GM18511 (cell line): ENCODE measurements around the gene ADORA2B.
"Not testable (repeated sequence)": the region's sequence is repeated elsewhere in the genome, so short reads cannot be mapped to it uniquely, and the experiment has no call there.

ENCODE experiments used
- ATAC-seq: cut with Tn5 transposase; IDR thresholded peaks from one replicate; pipeline ENCODE4 v1.9.1; 2021; ENCODE audit warnings: mild to moderate bottlenecking, moderate library complexity; ENCODE audit not compliant: unreplicated experiment

The ADORA2B gene

GRCh38 chr17:15979013-15979412 lies 34.1 kb downstream of the ADORA2B start:
- ATAC-seq = not testable (repeated sequence)

- peak; percentile 96 for ATAC-seq
These were observed 36.3 kb downstream of the ADORA2B start for GRCh38 chr17:15981208-15981607.

DNA sequence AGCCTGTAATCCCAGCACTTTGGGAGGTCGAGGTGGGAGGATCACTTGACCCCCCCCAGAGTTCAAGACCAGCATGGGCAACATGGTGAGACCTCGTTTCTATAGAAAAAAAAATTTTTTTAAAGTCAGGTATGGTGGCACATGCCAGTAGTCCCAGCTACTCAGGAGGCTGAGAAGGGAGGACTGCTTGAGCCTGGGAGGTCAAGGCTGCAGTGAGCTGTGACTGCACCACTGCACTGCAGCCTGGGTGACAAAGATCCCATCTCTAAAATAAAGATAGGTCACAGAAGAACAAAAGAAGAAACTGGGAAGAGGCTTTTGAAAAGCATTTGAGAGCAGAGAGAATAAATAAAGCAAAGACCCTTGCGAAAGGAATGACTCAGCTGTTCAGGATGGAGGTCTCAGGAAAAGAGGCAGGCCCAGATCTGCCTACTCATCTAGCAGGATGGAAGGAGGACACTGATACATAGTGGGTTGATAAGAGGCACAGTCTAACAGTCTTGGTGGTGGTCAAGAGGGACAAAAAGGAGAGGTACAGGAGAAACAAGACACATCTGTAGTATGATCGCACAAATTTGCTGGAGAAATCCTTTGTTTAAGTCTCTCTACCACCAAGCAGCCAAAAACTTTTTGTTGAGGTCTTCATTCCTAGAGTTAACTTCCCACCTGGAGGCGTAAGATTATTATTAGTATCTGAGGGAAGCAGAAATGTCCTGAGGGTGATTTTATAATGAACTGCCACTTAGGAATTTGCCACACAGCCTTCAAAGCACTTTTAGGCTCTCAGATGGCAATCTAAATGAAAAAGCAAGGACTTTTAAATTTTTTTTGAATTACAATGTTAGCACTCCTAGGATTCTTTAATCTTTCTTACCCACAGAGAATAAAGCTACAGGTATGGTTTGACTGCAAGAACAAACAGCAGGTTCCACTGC lies 37.0 kb downstream of the ADORA2B start:
- no peak for ATAC-seq

DNA sequence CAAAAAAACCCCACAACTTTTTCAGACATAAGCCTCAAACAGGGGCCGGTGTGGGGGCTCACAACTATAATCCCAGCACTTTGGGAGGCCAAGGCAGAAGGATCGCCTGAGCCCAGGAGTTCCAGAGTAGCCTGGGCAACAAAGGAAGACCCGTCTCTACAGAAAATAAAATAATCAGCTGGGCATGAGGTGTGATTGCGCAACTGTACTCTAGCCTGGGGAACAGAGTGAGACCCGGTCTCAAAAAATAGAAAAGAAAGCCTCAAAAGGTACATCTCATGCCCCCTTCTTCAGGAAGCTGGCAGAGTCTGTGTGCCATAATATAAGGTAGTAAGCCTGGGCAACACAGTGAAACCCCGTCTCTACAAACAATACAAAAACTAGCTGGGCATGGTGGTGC lies 51.4 kb downstream of the ADORA2B start:
- ATAC-seq = no peak

DNA sequence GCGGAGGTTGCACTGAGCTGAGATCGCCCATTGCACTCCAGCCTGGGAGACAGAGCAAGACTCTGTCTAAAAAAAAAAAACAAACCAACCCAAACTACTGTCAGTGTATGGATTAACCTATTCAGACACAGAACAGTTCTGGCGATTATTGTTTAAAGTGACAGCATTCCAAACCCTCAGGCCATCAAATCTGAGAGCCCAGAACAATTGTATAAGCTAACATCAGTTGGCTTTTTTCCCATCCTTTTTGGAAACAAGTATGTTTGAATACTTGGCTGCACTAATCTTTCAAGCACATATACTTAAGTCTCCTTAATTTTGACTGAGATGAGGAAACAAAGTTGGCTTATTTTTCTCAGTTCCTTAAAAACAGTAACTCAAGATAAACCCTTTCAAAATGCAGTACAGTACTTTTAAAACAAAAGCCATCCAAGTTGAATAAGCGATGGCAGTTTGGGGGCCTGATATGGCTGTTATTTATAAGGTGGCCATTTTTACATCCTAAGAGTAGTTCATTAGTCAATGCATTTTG lies 53.2 kb downstream of the ADORA2B start:
- no peak for ATAC-seq

DNA sequence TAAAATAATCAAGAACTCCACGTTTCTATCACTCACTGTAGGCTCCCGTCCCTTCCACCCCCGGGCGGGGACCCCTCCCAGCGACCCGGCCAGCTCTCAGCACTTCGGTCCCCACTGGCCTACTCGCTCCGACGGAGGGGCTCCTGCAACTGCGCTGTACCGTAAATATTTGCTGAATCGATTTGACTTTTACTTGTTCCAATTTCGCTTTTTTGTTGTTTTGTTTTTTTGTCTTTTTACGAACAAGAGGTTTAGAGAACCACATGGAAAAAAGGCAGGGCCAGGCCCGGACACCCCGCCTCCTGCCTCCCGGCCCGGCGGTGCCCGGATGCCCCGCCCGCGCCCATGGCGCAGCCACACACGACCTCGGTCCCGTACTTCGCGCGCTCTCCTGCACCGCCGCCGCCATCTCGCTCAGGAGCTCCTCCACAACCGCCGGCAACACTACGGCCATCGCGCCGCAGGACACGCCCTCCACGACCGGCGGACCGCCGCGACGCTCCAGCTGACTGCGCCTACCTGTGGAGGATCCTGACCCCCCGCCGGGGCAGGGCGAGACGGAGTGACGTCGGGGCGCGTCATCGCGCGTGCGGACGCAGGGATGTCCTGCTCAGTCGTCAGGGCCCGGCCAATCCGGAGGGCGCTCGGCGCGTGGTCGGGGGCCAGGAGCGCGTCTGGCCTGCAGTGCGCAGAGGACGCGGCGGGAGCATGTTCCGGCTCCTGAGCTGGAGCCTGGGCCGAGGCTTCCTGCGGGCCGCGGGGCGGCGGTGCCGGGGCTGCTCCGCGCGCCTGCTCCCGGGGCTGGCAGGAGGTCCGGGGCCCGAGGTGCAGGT lies 54.4 kb downstream of the ADORA2B start, which contains the start of the genes TTC19 and ZSWIM7:
Gene TTC19 (plus strand): TSS at position 684 of the 833 bp plus-strand sequence. CDS start 25 bp downstream, at position 709.
Gene ZSWIM7 (minus strand): TSS at position 564 of the 833 bp plus-strand sequence. CDS start 110 bp downstream, at position 454.
- peak; percentile 95 for ATAC-seq

DNA sequence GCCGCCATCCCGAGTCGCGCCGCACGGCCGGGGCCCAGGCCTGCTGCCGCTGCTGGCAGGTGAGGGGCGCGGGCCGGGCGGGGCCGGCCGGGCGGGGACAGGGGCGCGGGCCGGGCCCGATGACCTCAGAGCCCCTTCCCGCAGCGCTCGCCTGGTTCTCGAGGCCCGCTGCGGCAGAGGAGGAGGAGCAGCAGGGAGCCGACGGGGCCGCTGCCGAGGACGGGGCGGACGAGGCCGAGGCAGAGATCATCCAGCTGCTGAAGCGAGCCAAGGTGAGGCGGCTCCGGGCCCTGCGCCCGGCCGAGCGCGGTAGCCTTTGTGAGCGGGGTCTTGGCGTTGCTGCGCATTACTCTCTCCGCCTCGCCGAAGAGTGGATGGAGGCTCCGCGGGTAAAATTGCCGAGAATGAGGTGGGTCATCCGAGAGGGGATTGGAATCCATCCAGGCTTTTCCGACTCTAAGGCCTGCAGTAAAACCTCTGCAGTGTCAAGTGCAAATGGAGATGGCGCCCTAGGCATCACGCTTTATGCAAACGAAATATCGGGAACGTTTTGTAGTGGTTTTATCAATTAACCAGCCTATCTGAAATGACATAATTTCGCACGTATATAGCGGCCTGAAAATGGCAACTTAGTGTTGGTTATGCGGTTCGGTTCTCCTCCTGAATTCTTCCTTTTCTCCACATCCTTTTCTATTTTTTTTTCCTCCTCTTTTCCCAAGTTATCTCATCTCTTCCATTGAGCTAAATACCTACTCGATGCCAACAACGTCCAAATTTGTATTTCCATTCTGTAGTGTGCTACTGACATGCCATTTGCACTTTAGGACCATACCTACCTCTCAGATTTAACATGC lies 55.3 kb downstream of the ADORA2B start:
- ATAC-seq = peak; percentile 40

DNA sequence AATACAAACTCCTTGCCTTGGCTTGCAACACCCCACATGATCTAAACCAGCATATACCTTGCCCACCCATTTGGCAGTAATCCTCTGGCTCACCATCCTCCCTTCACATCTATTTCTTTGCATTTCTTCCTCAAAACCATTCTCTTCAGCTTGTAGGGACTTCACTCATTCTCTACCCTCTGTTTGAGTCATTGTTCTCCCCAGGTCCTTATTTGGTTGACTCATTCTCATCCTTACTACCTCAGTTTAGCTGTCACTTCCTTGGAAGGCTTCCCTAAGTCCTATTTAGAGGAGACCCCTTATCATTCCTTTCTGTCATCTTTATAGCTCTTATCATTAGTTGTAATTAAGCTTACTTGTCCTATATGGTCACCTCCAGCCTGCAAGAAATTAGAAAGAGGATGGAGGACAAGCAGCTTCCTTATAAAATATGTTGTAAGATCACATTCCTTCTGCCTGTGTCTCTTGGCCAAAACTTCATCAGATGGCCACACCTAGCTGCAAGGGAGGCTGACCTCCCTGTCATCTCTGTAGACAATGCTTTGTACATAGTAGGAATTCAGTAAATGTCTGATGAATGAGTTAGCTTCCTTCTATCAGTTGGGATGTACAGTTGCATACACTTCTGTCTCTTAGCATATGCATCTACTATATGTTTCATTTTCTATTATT lies 56.4 kb downstream of the ADORA2B start:
- ATAC-seq = no peak

GRCh38 chr17:16002708-16003260 lies 57.9 kb downstream of the ADORA2B start:
- ATAC-seq = no peak

- no peak for ATAC-seq
These were observed 58.9 kb downstream of the ADORA2B start for GRCh38 chr17:16003841-16004240.

- ATAC-seq = no peak
These were observed 60.7 kb downstream of the ADORA2B start for GRCh38 chr17:16005636-16006035.

DNA sequence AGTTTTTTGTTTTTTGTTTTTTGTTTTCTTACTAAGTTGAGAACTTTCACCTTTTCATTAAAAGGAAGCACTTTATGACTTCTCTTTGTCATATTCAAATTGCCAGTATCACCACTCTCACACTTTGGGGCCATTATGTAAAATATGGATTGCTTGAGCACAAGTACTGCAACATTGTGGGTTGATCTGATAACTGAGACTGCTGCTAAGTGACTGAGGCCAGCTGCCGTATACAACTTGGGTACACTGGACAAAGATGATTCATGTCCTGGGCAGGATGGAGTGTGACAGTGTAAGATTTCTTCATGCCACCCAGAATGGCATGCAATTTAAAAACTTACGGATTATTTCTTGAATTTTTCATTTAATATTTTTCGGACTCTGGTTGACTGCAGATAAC lies 62.5 kb downstream of the ADORA2B start:
- no peak for ATAC-seq

GRCh38 chr17:16013943-16014407 lies 69.0 kb downstream of the ADORA2B start:
- ATAC-seq = no peak

DNA sequence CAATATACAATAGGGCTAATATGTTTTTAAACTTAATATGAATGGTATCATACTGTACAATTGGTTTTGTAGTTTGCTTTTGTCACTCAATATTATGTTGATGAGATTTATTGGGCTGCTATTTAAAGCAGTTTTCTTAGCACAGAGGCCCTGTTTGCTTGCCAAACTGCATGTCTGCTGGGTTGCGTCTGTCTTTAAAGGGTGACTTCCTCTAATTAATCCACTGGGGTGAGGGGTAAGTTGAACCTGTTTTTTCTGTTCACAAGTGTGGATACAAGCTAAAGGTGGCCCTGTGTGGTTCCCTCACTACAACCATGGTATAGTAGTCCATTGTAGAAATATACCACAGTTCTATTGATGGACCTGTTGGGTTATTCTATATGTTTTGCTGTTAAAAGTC lies 74.4 kb downstream of the ADORA2B start:
- ATAC-seq = no peak

DNA sequence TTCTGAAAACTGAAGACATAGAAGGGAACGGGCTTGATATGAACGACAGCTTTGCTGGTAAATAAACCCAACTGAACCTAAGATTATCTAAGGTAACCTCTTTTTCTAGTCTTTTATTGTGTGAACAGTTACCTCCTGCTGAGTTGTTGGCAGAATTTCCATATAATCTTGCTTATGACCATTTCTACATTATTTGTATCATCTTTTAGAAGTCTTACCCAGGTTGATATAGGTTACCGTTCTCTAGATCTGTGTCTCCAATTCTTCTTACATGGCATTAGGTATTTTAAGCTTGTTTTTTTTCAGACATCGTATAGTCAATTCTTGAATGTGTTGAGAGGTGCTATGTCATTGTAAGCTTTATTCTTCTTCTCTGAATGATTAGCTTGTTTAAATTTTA lies 79.0 kb downstream of the ADORA2B start:
- no peak for ATAC-seq

DNA sequence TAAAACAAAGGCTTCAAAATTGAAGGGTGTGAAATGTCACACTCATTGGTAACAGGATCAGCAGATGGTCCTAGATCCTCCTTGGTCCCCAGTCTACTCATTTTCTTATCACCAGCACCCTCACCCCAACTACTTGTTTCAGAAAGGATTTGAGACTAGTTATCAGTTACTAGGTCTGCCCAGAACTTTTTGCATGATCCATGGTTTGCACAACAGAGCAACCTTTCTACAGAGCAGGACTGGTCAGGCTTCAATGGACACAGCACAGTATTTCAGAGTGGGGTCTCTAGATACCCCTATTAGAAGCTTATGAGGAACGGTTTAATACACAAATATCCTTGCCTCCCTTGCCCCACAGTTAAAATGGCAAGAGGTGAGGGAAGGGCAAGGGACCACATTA lies 80.3 kb downstream of the ADORA2B start:
- ATAC-seq = no peak
